Endothelial cell of umbilical vein (primary cell): ENCODE measurements around the gene LRCOL1. TPM values are rescaled to one million over a fixed set of nuclear protein-coding genes. Genes with fewer than 3 reads are reported as not detected.
A peak's percentile ranks its signal among the peaks of the same experiment; 100 is the strongest.

ENCODE experiments used
- BruUV-seq: library from RNA; stranded (reverse); fragments of 400-500 nt; replicated peaks from 2 replicates; lab custom pipeline; 2021; lab: Mats Ljungman, UMichigan
- CTCF ChIA-PET: fragments of 300-600, 350-600 bp; sonication (Branson Sonifier 250); formaldehyde crosslinking; loops from one replicate; lab custom pipeline; 2021; ENCODE audit warnings: antibody characterized with exemption, inconsistent platforms; lab: Charles Lee
- POLR2A ChIA-PET: fragments of 300-600, 350-600 bp; sonication (Branson Sonifier 250); formaldehyde crosslinking; loops from one replicate; lab custom pipeline; 2021; ENCODE audit warnings: antibody characterized with exemption, inconsistent platforms; lab: Charles Lee
- DNase-seq: peaks from one replicate; pipeline ENCODE4 v3.0.0-alpha.2; 2011; ENCODE audit warnings: low read depth, low spot score
- FAIRE-seq: peaks from 2 replicates; lab custom pipeline; 2011; peaks lifted over from hg19 to GRCh38; lab: Jason Lieb, UNC
- H2AFZ ChIP-seq: 2 replicates; pipeline ENCODE4 v1.6.0; 2012; ENCODE audit warnings: low read depth, low read length, control low read depth, inconsistent platforms
- H3K27ac ChIP-seq: 2 replicates; pipeline ENCODE4 v1.5.1; 2011; ENCODE audit warnings: low read depth, mild to moderate bottlenecking, control low read depth, low read length, moderate library complexity; ENCODE audit not compliant: insufficient read depth
- H3K27me3 ChIP-seq, 2 experiments: 2 replicates each; pipeline versions ENCODE4 v1.6.0 to v1.6.1; 2011; ENCODE audit warnings: low read length in 2 of 2, mixed read lengths in 1 of 2; ENCODE audit not compliant: control insufficient read depth in 2 of 2, insufficient read depth in 2 of 2
- H3K36me3 ChIP-seq, 2 experiments: 2 replicates in 1 of 2; 3 replicates in 1 of 2; pipeline ENCODE4 v1.5.1; 2011; ENCODE audit warnings: low read length in 2 of 2, mild to moderate bottlenecking in 1 of 2, moderate library complexity in 1 of 2; ENCODE audit not compliant: control insufficient read depth in 2 of 2, insufficient read depth in 2 of 2; ENCODE audit errors: extremely low read depth in 1 of 2
- H3K4me1 ChIP-seq: 3 replicates; pipeline ENCODE4 v1.5.1; 2011; ENCODE audit warnings: mild to moderate bottlenecking, low read length; ENCODE audit not compliant: control insufficient read depth, insufficient read depth; ENCODE audit errors: extremely low read depth
- H3K4me2 ChIP-seq: 2 replicates; pipeline ENCODE4 v1.6.1; 2011; ENCODE audit warnings: low read length, control low read depth, mixed read lengths; ENCODE audit not compliant: insufficient read depth
- H3K4me3 ChIP-seq, 3 experiments: fragments of 200-600 bp in 1 of 3; sonication (generic), shearing (Covaris generic) in 1 of 3; replicated peaks in 1 of 3; 2 replicates each; pipeline ENCODE4 v1.5.1; 2011 to 2016; ENCODE audit warnings: control low read depth in 3 of 3, low read length in 3 of 3, mild to moderate bottlenecking in 2 of 3, inconsistent platforms in 1 of 3, low read depth in 1 of 3, moderate library complexity in 1 of 3; ENCODE audit not compliant: insufficient read depth in 1 of 3
- H3K79me2 ChIP-seq: 2 replicates; pipeline ENCODE4 v1.6.0; 2012; ENCODE audit warnings: low read length, inconsistent platforms; ENCODE audit not compliant: control insufficient read depth, insufficient read depth
- H3K9ac ChIP-seq: replicated peaks from 2 replicates; pipeline ENCODE3; 2011; ENCODE audit warnings: low read length, control low read depth; ENCODE audit not compliant: insufficient read depth; ENCODE audit errors: extremely low read depth
- H3K9me1 ChIP-seq: replicated peaks from 3 replicates; pipeline ENCODE4 v1.6.0; 2011; ENCODE audit warnings: mild to moderate bottlenecking, low read length; ENCODE audit not compliant: control insufficient read depth, insufficient read depth; ENCODE audit errors: extremely low read depth
- H3K9me3 ChIP-seq: replicated peaks from 2 replicates; pipeline ENCODE4 v1.5.1; 2012; ENCODE audit warnings: low read length, inconsistent platforms; ENCODE audit not compliant: control insufficient read depth, insufficient read depth
- H4K20me1 ChIP-seq: replicated peaks from 2 replicates; pipeline ENCODE3; 2011; ENCODE audit warnings: mild to moderate bottlenecking, low read length; ENCODE audit not compliant: control insufficient read depth, insufficient read depth; ENCODE audit errors: extremely low read depth
- EZH2 ChIP-seq: IDR thresholded peaks from 2 replicates; pipeline ENCODE4 v1.6.1; 2012; ENCODE audit warnings: borderline replicate concordance, low read depth, mild to moderate bottlenecking, moderate library complexity, low read length, inconsistent platforms; ENCODE audit not compliant: severe bottlenecking
- FOS ChIP-seq: IDR thresholded peaks from 2 replicates; pipeline ENCODE4 v1.6.1; 2011; ENCODE audit warnings: mild to moderate bottlenecking, low read length, moderate library complexity, borderline replicate concordance; ENCODE audit not compliant: insufficient read depth
- GATA2 ChIP-seq: IDR thresholded peaks from 2 replicates; pipeline ENCODE4 v1.7.0; 2011; ENCODE audit warnings: low read depth, mild to moderate bottlenecking, moderate library complexity, mixed read lengths, low read length; ENCODE audit not compliant: insufficient read length, insufficient read depth
- JUN ChIP-seq: IDR thresholded peaks from 2 replicates; pipeline ENCODE4 v1.6.1; 2011; ENCODE audit warnings: borderline replicate concordance, low read depth; ENCODE audit not compliant: insufficient read length, insufficient read depth
- MYC ChIP-seq: IDR thresholded peaks from one replicate; pipeline ENCODE4 v1.6.1; 2011; ENCODE audit warnings: mild to moderate bottlenecking, low read depth, low read length
- POLR2A ChIP-seq: IDR thresholded peaks from 2 replicates; pipeline ENCODE4 v1.6.1; 2012; ENCODE audit warnings: low read depth, mild to moderate bottlenecking, control low read depth, low read length
- POLR2AphosphoS5 ChIP-seq: IDR thresholded peaks from 2 replicates; pipeline ENCODE4 v1.6.1; 2012; ENCODE audit warnings: low read depth, mild to moderate bottlenecking, control low read depth, low read length, moderate library complexity; ENCODE audit not compliant: insufficient read depth
- dilution Hi-C: fragments of 300-500 bp; cut with MboI; formaldehyde crosslinking; loops from one replicate; pipeline ENCODE4 v1.15.0; 2019; ENCODE audit warnings: low sequenced_read_pairs; ENCODE audit not compliant: extremely low pct_ligation_motif_present
- intact Hi-C: fragments of 100-400 bp; cut with micrococcal nuclease; formaldehyde crosslinking; loops from one replicate; pipeline ENCODE4 v1.10.0; 2022
- polyA plus RNA-seq, 4 experiments: library from polyadenylated mRNA; depleted of rRNA in 3 of 4; stranded (reverse) in 3 of 4; unstranded in 1 of 4; fragments of >200 nt; gene quantifications; 2 replicates each; pipeline versions ENCODE4 v1.2.1 to v1.2.3, GENCODE V29; 2011 to 2012; ENCODE audit warnings: missing spikeins in 1 of 4
- total RNA-seq: library from RNA; stranded (reverse); gene quantifications from 2 replicates; pipeline ENCODE4 v1.2.3, GENCODE V29; 2021
- TF ChIP-seq, protein P1 (sequence below), 2 donors: IDR thresholded peaks; 1 replicate in 1 of 2; 2 replicates in 1 of 2; pipeline ENCODE4 v1.5.1; 2011; ENCODE audit warnings: low read length in 2 of 2, mild to moderate bottlenecking in 2 of 2, moderate library complexity in 2 of 2, control low read depth in 1 of 2, inconsistent platforms in 1 of 2, low read depth in 1 of 2; ENCODE audit not compliant: insufficient read depth in 1 of 2; ENCODE audit errors: extremely low read depth in 1 of 2
- TF ChIP-seq, protein P2 (sequence below): IDR thresholded peaks from 2 replicates; pipeline ENCODE4 v1.6.1; 2011; ENCODE audit not compliant: insufficient read depth, insufficient read length

LRCOL1 gene
- total and polyA plus RNA-seq, 2 donors (not counting 3 experiments of a cell fraction or from before 2014, with no cell fraction given): 1.2 to 1.5 TPM

DNA sequence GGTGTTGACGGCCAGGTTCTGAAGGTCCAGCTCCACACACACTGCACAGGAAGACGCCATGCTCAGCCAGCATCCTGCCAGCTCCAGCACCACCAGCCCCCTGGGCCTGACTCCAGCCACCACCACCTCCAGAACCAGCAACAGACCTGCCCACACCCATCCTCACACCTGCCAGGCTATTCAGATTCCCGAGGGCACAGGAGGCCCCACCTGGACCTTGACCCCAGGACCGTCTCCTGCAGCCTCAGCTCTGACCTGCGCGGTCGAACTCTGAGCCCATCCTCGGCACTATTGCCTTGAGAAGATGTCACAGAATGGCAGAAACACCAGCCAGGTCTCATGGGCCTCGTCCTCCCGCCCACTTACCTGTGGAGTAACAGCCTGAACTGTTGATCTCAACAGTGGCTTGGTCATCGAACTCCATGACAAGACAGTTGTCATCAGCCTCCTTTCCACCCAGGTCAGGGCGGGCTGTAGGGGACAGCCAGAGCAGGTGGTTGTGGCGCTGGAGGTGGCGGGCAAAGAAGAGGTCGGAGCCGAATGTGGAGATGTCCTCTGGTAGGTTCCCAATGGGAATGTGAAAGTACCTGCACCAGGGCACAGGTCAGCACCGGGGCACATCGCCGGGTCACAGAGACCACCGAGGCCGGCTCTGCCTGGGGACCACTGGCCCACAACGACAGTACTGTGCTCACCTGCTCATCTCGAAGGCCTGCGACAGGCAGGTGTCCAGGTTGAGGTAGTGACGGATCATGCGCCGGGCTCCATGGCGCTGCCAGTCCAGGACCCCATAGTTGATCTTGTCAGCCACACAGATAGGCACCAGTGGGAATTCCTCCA, 31.6 kb upstream of the LRCOL1 start:
- Histone ChIP-seq H4K20me1 (no peaks in the 10 kb centered on the region), H3K9ac (no peak overlapping the region), H3K9me1 (no peaks in the 10 kb centered on the region), H3K4me2 (no peak overlapping the region), H3K4me1 (no peaks in the 10 kb centered on the region), H3K4me3 (no peak overlapping the region), H3K27me3 (no peaks in the 10 kb centered on the region), H2AFZ (no peak overlapping the region), H3K9me3 (no peaks in the 10 kb centered on the region), H3K27ac (no peak overlapping the region), H3K79me2 (no peaks in the 10 kb centered on the region), H3K36me3 (peaks cover 5 to 11% of the 10 kb centered on the region in 2 experiments)
- DNase-seq: no peak
- intact Hi-C loops (no loop called here), dilution Hi-C loops (no loop called here)
- ChIA-PET CTCF (interaction anchor here (1.1 kb wide), 2 partner anchors 25 to 228 kb away, joined by 3 read pairs; no protein-coding TSS in a partner anchor), POLR2A (no interaction called here)
- TF ChIP-seq MYC: no peak
- TF ChIP-seq POLR2AphosphoS5: no peak
- TF ChIP-seq, protein P1, sequence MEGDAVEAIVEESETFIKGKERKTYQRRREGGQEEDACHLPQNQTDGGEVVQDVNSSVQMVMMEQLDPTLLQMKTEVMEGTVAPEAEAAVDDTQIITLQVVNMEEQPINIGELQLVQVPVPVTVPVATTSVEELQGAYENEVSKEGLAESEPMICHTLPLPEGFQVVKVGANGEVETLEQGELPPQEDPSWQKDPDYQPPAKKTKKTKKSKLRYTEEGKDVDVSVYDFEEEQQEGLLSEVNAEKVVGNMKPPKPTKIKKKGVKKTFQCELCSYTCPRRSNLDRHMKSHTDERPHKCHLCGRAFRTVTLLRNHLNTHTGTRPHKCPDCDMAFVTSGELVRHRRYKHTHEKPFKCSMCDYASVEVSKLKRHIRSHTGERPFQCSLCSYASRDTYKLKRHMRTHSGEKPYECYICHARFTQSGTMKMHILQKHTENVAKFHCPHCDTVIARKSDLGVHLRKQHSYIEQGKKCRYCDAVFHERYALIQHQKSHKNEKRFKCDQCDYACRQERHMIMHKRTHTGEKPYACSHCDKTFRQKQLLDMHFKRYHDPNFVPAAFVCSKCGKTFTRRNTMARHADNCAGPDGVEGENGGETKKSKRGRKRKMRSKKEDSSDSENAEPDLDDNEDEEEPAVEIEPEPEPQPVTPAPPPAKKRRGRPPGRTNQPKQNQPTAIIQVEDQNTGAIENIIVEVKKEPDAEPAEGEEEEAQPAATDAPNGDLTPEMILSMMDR (IDR thresholded peaks at IDR 0.05; ENCODE audit: extremely low read depth in 1 of 2, insufficient read depth in 1 of 2, low read depth in 1 of 2, low read length in 2 of 2): no peak
- TF ChIP-seq POLR2A: no peak
- TF ChIP-seq, protein P2, sequence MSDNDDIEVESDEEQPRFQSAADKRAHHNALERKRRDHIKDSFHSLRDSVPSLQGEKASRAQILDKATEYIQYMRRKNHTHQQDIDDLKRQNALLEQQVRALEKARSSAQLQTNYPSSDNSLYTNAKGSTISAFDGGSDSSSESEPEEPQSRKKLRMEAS: no peak
- TF ChIP-seq GATA2: no peak
- no peak for TF ChIP-seq EZH2
- no peak for TF ChIP-seq FOS
- TF ChIP-seq JUN: no peak
- TSS peak; percentile 58 for BruUV-seq
- FAIRE-seq: no peak
